K562 (cell line): ENCODE results near the gene FSIP2. TPM values are rescaled to one million over a fixed set of nuclear protein-coding genes. Genes with fewer than 3 reads are reported as not detected.

Experiments
- ATAC-seq: fragments of 200-7000 bp; cut with Tn5 transposase; 3 replicates; pipeline ENCODE4 v1.9.1; 2020; ENCODE audit warnings: moderate library complexity
- BruUV-seq: library from RNA; stranded (reverse); fragments of 400-500 nt; replicated peaks from 2 replicates; lab custom pipeline; 2021; lab: Mats Ljungman, UMichigan
- CTCF ChIA-PET: fragments of 300-600 bp; formaldehyde crosslinking; extraction: SDS; loops from one replicate; lab custom pipeline; 2021; ENCODE audit warnings: low intra/inter-chr PET ratio; lab: Yijun Ruan, JAX
- POLR2A ChIA-PET: fragments of 300-600, 350-650 bp; sonication (Branson Sonifier 250); formaldehyde crosslinking; extraction: SDS; loops from one replicate; lab custom pipeline; 2021; ENCODE audit warnings: antibody characterized with exemption, inconsistent platforms; lab: Yijun Ruan, JAX
- DNase-seq, 4 experiments: peaks; one replicate each; pipeline versions ENCODE4 v3.0.0 to v3.0.0-alpha.2; 2011 to 2018; ENCODE audit warnings: low spot score in 3 of 4, mixed read lengths in 3 of 4; ENCODE audit errors: extremely low read depth in 1 of 4
- FAIRE-seq: peaks from 2 replicates; lab custom pipeline; 2011; peaks lifted over from hg19 to GRCh38; lab: Jason Lieb, UNC
- H2AFZ ChIP-seq: 2 replicates; pipeline ENCODE4 v1.6.0; 2011; ENCODE audit warnings: low read depth, low read length, control low read depth, inconsistent platforms
- H3K27ac ChIP-seq: fragments of 200-600 bp; 3 replicates; pipeline ENCODE4 v1.8.0; 2011; ENCODE audit warnings: low read depth, mild to moderate bottlenecking, control low read depth, inconsistent platforms, low read length, moderate library complexity, mixed read lengths; ENCODE audit errors: extremely low read depth
- H3K27me3 ChIP-seq, 2 experiments: fragments of 300-600 bp in 1 of 2; 2 replicates in 1 of 2; 3 replicates in 1 of 2; pipeline versions ENCODE4 v1.6.0 to v1.8.0; 2011; ENCODE audit warnings: inconsistent platforms in 2 of 2, low read length in 2 of 2, mild to moderate bottlenecking in 1 of 2, mixed read lengths in 1 of 2, moderate library complexity in 1 of 2; ENCODE audit not compliant: control insufficient read depth in 2 of 2, insufficient read depth in 2 of 2
- H3K36me3 ChIP-seq: fragments of 300-600 bp; 3 replicates; pipeline ENCODE4 v1.8.0; 2011; ENCODE audit warnings: mild to moderate bottlenecking, low read length, inconsistent platforms; ENCODE audit not compliant: control insufficient read depth, insufficient read depth
- H3K4me1 ChIP-seq, 2 experiments: fragments of 200-600 bp in 1 of 2; replicated peaks in 1 of 2; 2 replicates in 1 of 2; 3 replicates in 1 of 2; pipeline versions ENCODE4 v1.5.1 to v1.8.0; 2011; ENCODE audit warnings: inconsistent platforms in 2 of 2, low read length in 2 of 2, mild to moderate bottlenecking in 1 of 2, mixed read lengths in 1 of 2, moderate library complexity in 1 of 2; ENCODE audit not compliant: control insufficient read depth in 2 of 2, insufficient read depth in 2 of 2
- H3K4me2 ChIP-seq: 2 replicates; pipeline ENCODE4 v1.6.1; 2011; ENCODE audit warnings: low read length, control low read depth, inconsistent platforms, mixed read lengths; ENCODE audit not compliant: insufficient read depth
- H3K4me3 ChIP-seq: fragments of 200-600 bp; sonication (generic), shearing (Covaris generic); 2 replicates; pipeline ENCODE4 v1.5.1; 2016; ENCODE audit warnings: control low read depth, inconsistent platforms
- H3K79me2 ChIP-seq: fragments of 200-600 bp; 3 replicates; pipeline ENCODE4 v1.8.0; 2011; ENCODE audit warnings: low read length, inconsistent platforms; ENCODE audit not compliant: control insufficient read depth, insufficient read depth
- H3K9ac ChIP-seq, 2 experiments: 2 replicates each; pipeline versions ENCODE4 v1.6.0 to v1.6.1; 2011; ENCODE audit warnings: low read depth in 2 of 2, low read length in 2 of 2, control low read depth in 1 of 2, inconsistent platforms in 1 of 2, mild to moderate bottlenecking in 1 of 2, mixed read lengths in 1 of 2; ENCODE audit not compliant: insufficient read depth in 1 of 2
- H3K9me1 ChIP-seq: one replicate; pipeline ENCODE4 v1.6.0; 2011; ENCODE audit warnings: inconsistent platforms, mild to moderate bottlenecking, low read length, moderate library complexity; ENCODE audit not compliant: control insufficient read depth, insufficient read depth
- H3K9me3 ChIP-seq: replicated peaks from 2 replicates; pipeline ENCODE4 v1.5.1; 2011; ENCODE audit warnings: low read depth, low read length, inconsistent platforms; ENCODE audit not compliant: control insufficient read depth, insufficient read depth
- H4K20me1 ChIP-seq: replicated peaks from 2 replicates; pipeline ENCODE4 v1.6.1; 2011; ENCODE audit warnings: low read length, inconsistent platforms, mixed read lengths; ENCODE audit not compliant: control insufficient read depth, insufficient read depth
- EZH2 ChIP-seq: IDR thresholded peaks from 2 replicates; pipeline ENCODE4 v1.6.1; 2012; ENCODE audit warnings: low read depth, mild to moderate bottlenecking, inconsistent platforms, low read length, borderline replicate concordance
- GTF2A2 ChIP-seq: IDR thresholded peaks from 2 replicates; pipeline ENCODE4 v1.6.1; 2016; ENCODE audit warnings: mild to moderate bottlenecking, missing genetic modification characterization, missing compliant biosample characterization
- HDAC2 ChIP-seq: fragments of 450-650 bp; IDR thresholded peaks from 2 replicates; pipeline ENCODE4 v1.6.1; 2016; ENCODE audit warnings: mild to moderate bottlenecking
- KHSRP ChIP-seq: fragments of 450-650 bp; IDR thresholded peaks from 2 replicates; pipeline ENCODE4 v1.6.1; 2017
- MAFK ChIP-seq: IDR thresholded peaks from 2 replicates; pipeline ENCODE4 v1.6.1; 2011; ENCODE audit warnings: low read length, improper control_type of control experiment
- MIER1 ChIP-seq: fragments of 450-650 bp; IDR thresholded peaks from 2 replicates; pipeline ENCODE4 v1.6.1; 2016; ENCODE audit warnings: antibody characterized with exemption, mild to moderate bottlenecking, low read depth
- MYNN ChIP-seq, 2 experiments: sonication (generic); formaldehyde crosslinking in 1 of 2; IDR thresholded peaks; 2 replicates each; pipeline versions ENCODE4 v1.5.0 to v1.6.1; 2016 to 2020; ENCODE audit warnings: antibody characterized with exemption in 1 of 2, missing genetic modification reagents in 1 of 2
- PHB ChIP-seq: fragments of 250-450 bp; sonication (Bioruptor Pico); IDR thresholded peaks from 2 replicates; pipeline ENCODE4 v1.5.0; 2021
- SAFB ChIP-seq: fragments of 200-400 bp; formaldehyde crosslinking; IDR thresholded peaks from 2 replicates; pipeline ENCODE4 v1.6.1; 2017; ENCODE audit warnings: low read depth, low read length, borderline replicate concordance
- STAT5B ChIP-seq: fragments of 250-450 bp; sonication (Bioruptor Pico); IDR thresholded peaks from 2 replicates; pipeline ENCODE4 v1.8.0; 2021; ENCODE audit warnings: mild to moderate bottlenecking, inconsistent platforms
- TGIF2 ChIP-seq: sonication (generic); formaldehyde crosslinking; IDR thresholded peaks from 2 replicates; pipeline ENCODE4 v1.8.1; 2022; ENCODE audit warnings: mild to moderate bottlenecking, missing genetic modification reagents, moderate library complexity
- XRCC3 ChIP-seq: fragments of 450-650 bp; IDR thresholded peaks from 2 replicates; pipeline ENCODE4 v1.6.1; 2017; ENCODE audit warnings: mild to moderate bottlenecking, moderate library complexity
- ZFP30 ChIP-seq: fragments of 250-450 bp; sonication (Bioruptor Pico); IDR thresholded peaks from 2 replicates; pipeline ENCODE4 v1.8.0; 2022; ENCODE audit warnings: moderate library complexity, mild to moderate bottlenecking, inconsistent platforms, borderline replicate concordance
- ZNF12 ChIP-seq: sonication (generic); formaldehyde crosslinking; IDR thresholded peaks from 2 replicates; pipeline ENCODE4 v1.4.0; 2020; ENCODE audit warnings: mild to moderate bottlenecking, missing genetic modification reagents
- ZNF23 ChIP-seq: fragments of 250-450 bp; sonication (Bioruptor Pico); IDR thresholded peaks from 2 replicates; pipeline ENCODE4 v1.4.0; 2020; ENCODE audit warnings: mild to moderate bottlenecking
- WGBS: fragments of 100-300 bp; shearing (Covaris generic); methylation state at CpG from one replicate; pipeline ENCODE4 v1.1.6; 2016; ENCODE audit warnings: low coverage, mixed read lengths; ENCODE audit not compliant: insufficient coverage; ENCODE audit errors: missing lambda C conversion rate; 5-methylcytosine and 5-hydroxymethylcytosine counted together
- in situ Hi-C: fragments of 300-500 bp; cut with MboI; formaldehyde crosslinking; loops from 4 replicates; pipeline ENCODE4 v1.15.0; 2018; ENCODE audit warnings: inconsistent platforms, mixed read lengths
- intact Hi-C: fragments of 100-400 bp; cut with micrococcal nuclease; formaldehyde crosslinking; loops from 2 replicates; pipeline ENCODE4 v1.14.2; 2022
- polyA plus RNA-seq, 8 experiments: library from polyadenylated mRNA; depleted of rRNA in 4 of 8; stranded (reverse) in 5 of 8; unstranded in 3 of 8; fragments of >200 nt; fragmentation: Nextera tagmentation in 2 of 8; fragmentation: Illumina TruSeq in 1 of 8; extraction: Ambion mirVana in 2 of 8; extraction: Trizol in 1 of 8; gene quantifications; 2 replicates each; pipeline versions ENCODE4 v1.2.1 to v1.2.3, GENCODE V29; 2011 to 2014; ENCODE audit warnings: inconsistent platforms in 1 of 8, missing spikeins in 1 of 8
- total RNA-seq, 7 experiments: library from RNA; depleted of rRNA in 6 of 7; stranded (reverse); fragments of >200 nt in 6 of 7; fragmentation: Illumina TruSeq in 2 of 7; extraction: Trizol in 2 of 7; gene quantifications; 2 replicates each; pipeline versions ENCODE4 v1.2.1 to v1.2.3, GENCODE V29; 2011 to 2021; ENCODE audit warnings: low replicate concordance in 1 of 7
- TF ChIP-seq, protein P1 (sequence below): fragments of 250-450 bp; sonication (Bioruptor Pico); IDR thresholded peaks from 2 replicates; pipeline ENCODE4 v1.8.0; 2022; ENCODE audit warnings: inconsistent platforms

FSIP2 gene
- total and polyA plus RNA-seq, 9 of the 15 experiments (the other 6 are each of a cell fraction or from before 2014, with no cell fraction given): 0.01 to 0.04 TPM; not detected in 7

DNA sequence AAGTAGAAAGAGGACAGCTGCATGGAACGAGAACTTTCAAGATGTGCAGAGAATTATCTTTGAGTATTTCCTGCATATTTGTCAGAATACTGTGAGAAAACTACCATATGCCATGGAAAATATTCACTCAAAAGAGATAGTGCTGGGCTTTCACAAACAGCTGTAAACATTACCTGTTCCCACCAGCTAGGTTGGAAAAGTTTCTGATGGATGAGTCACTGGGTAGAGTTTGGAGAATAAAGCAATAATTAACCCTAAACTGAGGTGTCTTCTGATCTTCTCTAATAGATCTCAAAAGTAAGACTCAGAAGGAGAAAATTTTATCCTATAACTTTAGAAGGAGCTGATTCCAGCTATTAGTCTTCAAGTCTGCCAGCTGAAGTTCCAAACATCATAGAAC lies 3.9 kb upstream of the FSIP2 start:
- Histone ChIP-seq H3K4me1 (peaks cover 0 to 6% of the 10 kb centered on the region in 2 experiments; a peak in 1 of 5 replicates), H3K27me3 (no peaks in the 10 kb centered on the region), H3K27ac (no peak overlapping the region), H3K4me2 (no peak overlapping the region), H3K79me2 (no peaks in the 10 kb centered on the region), H3K9ac (no peak overlapping the region), H4K20me1 (no peaks in the 10 kb centered on the region), H3K9me3 (0 out of 2 replicates have a peak, but pooled peaks cover 3% of the 10 kb centered on the region), H3K36me3 (no peaks in the 10 kb centered on the region), H3K9me1 (no peaks in the 10 kb centered on the region), H2AFZ (no peak overlapping the region), H3K4me3 (no peak overlapping the region)
- TF ChIP-seq ZNF23 (CRISPR knock-in tag) (no peak), GTF2A2 (no peak), EZH2 (no peak), PHB (no peak), KHSRP (no peak), STAT5B (CRISPR knock-in tag) (no peak), MIER1 (no peak), SAFB (no peak)
- ChIA-PET CTCF (no interaction called here), POLR2A (no interaction called here)
- no peak for ATAC-seq
- no peak for FAIRE-seq
- no peak for DNase-seq
- in situ Hi-C loops (loop anchor here (10.0 kb wide), 1 partner anchor 1040 kb away; no protein-coding TSS in a partner anchor), intact Hi-C loops (loop anchor here (10.0 kb wide), 1 partner anchor 720 kb away; no protein-coding TSS in a partner anchor)
- BruUV-seq: no TSS peak
- WGBS: 0% methylated on average over 1 of the region's 1 CpG

DNA sequence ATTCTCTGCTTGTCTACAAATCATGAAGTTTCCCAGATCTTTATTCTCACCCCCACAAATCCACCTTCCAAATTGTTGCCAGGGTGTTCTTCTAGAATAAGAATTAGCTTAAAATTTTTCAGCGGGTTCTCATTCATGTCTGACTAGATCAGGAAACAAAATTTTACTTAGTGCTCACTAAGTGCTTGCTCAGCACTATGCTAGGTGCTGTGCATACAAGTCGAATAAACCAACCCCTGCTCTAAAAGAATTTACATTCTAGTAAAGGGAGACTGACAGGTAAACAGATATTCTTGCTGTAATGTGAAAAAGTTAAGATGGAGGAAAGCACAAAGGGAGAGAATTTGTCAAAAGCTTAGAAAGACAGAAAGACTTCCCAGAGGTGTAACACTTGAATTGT lies 2.4 kb upstream of the FSIP2 start:
- Histone ChIP-seq H3K9me1 (no peaks in the 10 kb centered on the region), H3K4me3 (no peak overlapping the region), H2AFZ (no peak overlapping the region), H3K79me2 (no peaks in the 10 kb centered on the region), H3K27me3 (no peaks in the 10 kb centered on the region), H3K9me3 (0 out of 2 replicates have a peak, but pooled peaks cover 3% of the 10 kb centered on the region), H3K4me1 (peaks cover 0 to 6% of the 10 kb centered on the region in 2 experiments; a peak in 1 of 5 replicates), H4K20me1 (no peaks in the 10 kb centered on the region), H3K4me2 (no peak overlapping the region), H3K9ac (no peak overlapping the region), H3K27ac (no peak overlapping the region), H3K36me3 (no peaks in the 10 kb centered on the region)
- TF ChIP-seq ZNF12: no peak
- TF ChIP-seq, protein P1, sequence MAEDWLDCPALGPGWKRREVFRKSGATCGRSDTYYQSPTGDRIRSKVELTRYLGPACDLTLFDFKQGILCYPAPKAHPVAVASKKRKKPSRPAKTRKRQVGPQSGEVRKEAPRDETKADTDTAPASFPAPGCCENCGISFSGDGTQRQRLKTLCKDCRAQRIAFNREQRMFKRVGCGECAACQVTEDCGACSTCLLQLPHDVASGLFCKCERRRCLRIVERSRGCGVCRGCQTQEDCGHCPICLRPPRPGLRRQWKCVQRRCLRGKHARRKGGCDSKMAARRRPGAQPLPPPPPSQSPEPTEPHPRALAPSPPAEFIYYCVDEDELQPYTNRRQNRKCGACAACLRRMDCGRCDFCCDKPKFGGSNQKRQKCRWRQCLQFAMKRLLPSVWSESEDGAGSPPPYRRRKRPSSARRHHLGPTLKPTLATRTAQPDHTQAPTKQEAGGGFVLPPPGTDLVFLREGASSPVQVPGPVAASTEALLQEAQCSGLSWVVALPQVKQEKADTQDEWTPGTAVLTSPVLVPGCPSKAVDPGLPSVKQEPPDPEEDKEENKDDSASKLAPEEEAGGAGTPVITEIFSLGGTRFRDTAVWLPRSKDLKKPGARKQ (CRISPR knock-in tag): no peak
- peak; percentile 39; the same call in 1 of the 2 replicates for TF ChIP-seq MAFK
- no peak for TF ChIP-seq MYNN (IDR thresholded peaks at IDR 0.05)
- no peak for TF ChIP-seq MYNN (CRISPR knock-in tag; IDR thresholded peaks at IDR 0.05)
- TF ChIP-seq HDAC2: no peak
- TF ChIP-seq ZFP30 (CRISPR knock-in tag): no peak
- TF ChIP-seq XRCC3: no peak
- no peak for TF ChIP-seq TGIF2 (CRISPR knock-in tag)
- CTCF ChIA-PET: no interaction called here
- WGBS: 0% methylated on average over 2 of the region's 2 CpGs
- in situ Hi-C loops: loop anchor here (10.0 kb wide), 1 partner anchor 1039 kb away; no protein-coding TSS in a partner anchor
- ATAC-seq (no peak), FAIRE-seq (no peak), DNase-seq (no peak)
- intact Hi-C loops: loop anchor here (10.0 kb wide), 1 partner anchor 719 kb away; no protein-coding TSS in a partner anchor
- BruUV-seq: no TSS peak
- POLR2A ChIA-PET: no interaction called here
